PC-3 (cell line): ENCODE measurements around the gene CST4. TPM values are rescaled to one million over a fixed set of nuclear protein-coding genes. Genes with fewer than 3 reads are reported as not detected.
A peak's percentile ranks its signal among the peaks of the same experiment; 100 is the strongest.
"Not testable (repeated sequence)": the region's sequence is repeated elsewhere in the genome, so short reads cannot be mapped to it uniquely, and the experiment has no call there.

ENCODE experiments used
- ATAC-seq: fragments of 200-7000 bp; cut with Tn5 transposase; 2 replicates; pipeline ENCODE4 v1.9.1; 2020; ENCODE audit warnings: mild to moderate bottlenecking, moderate library complexity
- BruUV-seq: library from RNA; stranded (reverse); fragments of 400-500 nt; replicated peaks from 2 replicates; lab custom pipeline; 2021; lab: Mats Ljungman, UMichigan
- CTCF ChIA-PET: fragments of 300-600 bp; sonication (Branson Sonifier 250); formaldehyde crosslinking; loops from one replicate; lab custom pipeline; 2022; ENCODE audit warnings: antibody characterized with exemption; lab: Charles Lee
- POLR2A ChIA-PET: fragments of 300-600 bp; sonication (Branson Sonifier 250); formaldehyde crosslinking; loops from one replicate; lab custom pipeline; 2022; ENCODE audit warnings: antibody characterized with exemption; ENCODE audit not compliant: unreplicated experiment; lab: Charles Lee
- DNase-seq: peaks from one replicate; pipeline ENCODE4 v3.0.0-alpha.2; 2015
- H2AFZ ChIP-seq: fragments of 300-600 bp; sonication (generic); 2 replicates; pipeline ENCODE4 v1.6.0; 2016; ENCODE audit warnings: antibody characterized with exemption, low read length
- H3F3A ChIP-seq: fragments of 300-600 bp; sonication (generic); one replicate; pipeline ENCODE4 v1.6.0; 2017; ENCODE audit warnings: antibody characterized with exemption, low read length, control low read depth, mild to moderate bottlenecking; ENCODE audit not compliant: unreplicated experiment
- H3K27ac ChIP-seq: fragments of 300-600 bp; sonication (generic); 2 replicates; pipeline ENCODE4 v1.5.1; 2016; ENCODE audit warnings: mild to moderate bottlenecking, low read length
- H3K27me3 ChIP-seq: fragments of 300-600 bp; sonication (generic); 2 replicates; pipeline ENCODE4 v1.6.1; 2016; ENCODE audit warnings: low read length, mixed read lengths
- H3K36me3 ChIP-seq: fragments of 300-600 bp; sonication (generic); 2 replicates; pipeline ENCODE4 v1.6.1; 2016; ENCODE audit warnings: low read depth, mixed run types, low read length, mixed read lengths
- H3K4me1 ChIP-seq: fragments of 300-600 bp; sonication (generic); 2 replicates; pipeline ENCODE4 v1.5.1; 2016; ENCODE audit warnings: low read length; ENCODE audit not compliant: insufficient read depth
- H3K4me2 ChIP-seq: fragments of 300-600 bp; sonication (generic); 2 replicates; pipeline ENCODE4 v1.6.0; 2016; ENCODE audit warnings: low read length
- H3K4me3 ChIP-seq: fragments of 300-600 bp; sonication (generic); 2 replicates; pipeline ENCODE4 v1.5.1; 2016; ENCODE audit warnings: mild to moderate bottlenecking, low read length, mixed read lengths
- H3K79me2 ChIP-seq: fragments of 300-600 bp; sonication (generic); 2 replicates; pipeline ENCODE4 v1.6.1; 2017; ENCODE audit warnings: low read length, mixed read lengths
- H3K9ac ChIP-seq: fragments of 300-600 bp; sonication (generic); 2 replicates; pipeline ENCODE4 v1.6.0; 2016; ENCODE audit warnings: mild to moderate bottlenecking, low read length
- H3K9me2 ChIP-seq: fragments of 300-600 bp; sonication (generic); replicated peaks from 2 replicates; pipeline ENCODE4 v1.6.1; 2016; ENCODE audit warnings: mixed run types, low read length, mixed read lengths
- H3K9me3 ChIP-seq: fragments of 300-600 bp; sonication (generic); 2 replicates; pipeline ENCODE4 v1.6.1; 2016; ENCODE audit warnings: low read length, mixed read lengths
- H4K20me1 ChIP-seq: fragments of 300-600 bp; sonication (generic); 2 replicates; pipeline ENCODE4 v1.6.1; 2016; ENCODE audit warnings: low read length, mixed read lengths
- CTCF ChIP-seq: fragments of 300-600 bp; sonication (generic); conservative IDR thresholded peaks from 2 replicates; pipeline ENCODE4 v1.5.1; 2017; ENCODE audit warnings: antibody characterized with exemption, low read depth, mild to moderate bottlenecking, low read length
- EZH2 ChIP-seq: fragments of 300-600 bp; sonication (generic); IDR thresholded peaks from one replicate; pipeline ENCODE4 v1.6.1; 2017; ENCODE audit warnings: antibody characterized with exemption, mild to moderate bottlenecking, low read length; ENCODE audit not compliant: unreplicated experiment
- EZH2phosphoT487 ChIP-seq: fragments of 300-600 bp; sonication (generic); IDR thresholded peaks from 2 replicates; pipeline ENCODE4 v1.6.1; 2018; ENCODE audit warnings: mild to moderate bottlenecking, antibody characterized with exemption, low read length, borderline replicate concordance
- intact Hi-C: fragments of 100-400 bp; cut with micrococcal nuclease; formaldehyde crosslinking; loops from 2 replicates; pipeline ENCODE4 v1.9.0; 2023
- total RNA-seq: library from RNA; depleted of rRNA; stranded (reverse); fragments of >200 nt; gene quantifications from 2 replicates; pipeline ENCODE4 v1.2.3, GENCODE V29; 2014

CST4 gene
- total RNA-seq, 1 experiment from 2014 or later, result 0.98 TPM

GRCh38 chr20:23697947-23698346 lies 9.1 kb upstream of the CST4 start:
- ChIA-PET POLR2A (no interaction called here), CTCF (no interaction called here)
- H3K27me3 ChIP-seq, result peaks cover 15% of the 10 kb centered on the region; the same call in 1 of the 2 replicates
- no peak overlapping the region for H3K4me2 ChIP-seq
- no peaks in the 10 kb centered on the region for H3K79me2 ChIP-seq
- DNase-seq, result no peak
- intact Hi-C loops, result no loop called here
- no peaks in the 10 kb centered on the region for H3K9me2 ChIP-seq
- no TSS peak for BruUV-seq
- ATAC-seq, result no peak
- H3K36me3 ChIP-seq, result no peaks in the 10 kb centered on the region
- H3K4me3 ChIP-seq, result no peak overlapping the region
- H3K27ac ChIP-seq, result no peak overlapping the region
- H3F3A ChIP-seq, result no peaks in the 10 kb centered on the region
- no peaks in the 10 kb centered on the region for H4K20me1 ChIP-seq
- TF ChIP-seq CTCF, result no peak
- no peak for TF ChIP-seq EZH2
- TF ChIP-seq EZH2phosphoT487, result no peak
- H2AFZ ChIP-seq, result no peak overlapping the region
- H3K9me3 ChIP-seq, result no peaks in the 10 kb centered on the region
- H3K4me1 ChIP-seq, result peaks cover 9% of the 10 kb centered on the region
- no peak overlapping the region for H3K9ac ChIP-seq

DNA sequence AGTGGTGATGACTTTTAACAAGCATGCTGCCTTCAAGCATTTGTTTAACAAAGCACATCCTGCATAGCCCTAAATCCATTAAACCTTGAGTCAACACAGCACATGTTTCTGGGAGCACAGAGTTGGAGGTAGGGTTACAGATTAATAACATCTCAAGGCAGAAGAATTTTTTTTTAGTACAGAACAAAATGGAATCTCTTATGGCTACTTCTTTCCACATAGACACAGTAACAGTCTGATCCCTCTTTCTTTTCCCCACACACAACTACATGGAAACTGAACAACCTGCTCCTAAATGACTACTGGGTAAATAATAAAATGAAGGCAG lies 6.2 kb upstream of the CST4 start:
- H4K20me1 ChIP-seq, H3K36me3 ChIP-seq, H3K9me2 ChIP-seq, H3K9ac ChIP-seq, DNase-seq, CTCF ChIA-PET, H3K79me2 ChIP-seq, BruUV-seq, H3K4me2 ChIP-seq, H3F3A ChIP-seq, POLR2A ChIA-PET, ATAC-seq, H3K9me3 ChIP-seq, H3K27ac ChIP-seq, intact Hi-C loops, H2AFZ ChIP-seq, H3K4me3 ChIP-seq: not testable (repeated sequence)
- Histone ChIP-seq H3K4me1 (peaks cover 25% of the 10 kb centered on the region), H3K27me3 (peaks cover 11% of the 10 kb centered on the region; the same call in 1 of the 2 replicates)

DNA sequence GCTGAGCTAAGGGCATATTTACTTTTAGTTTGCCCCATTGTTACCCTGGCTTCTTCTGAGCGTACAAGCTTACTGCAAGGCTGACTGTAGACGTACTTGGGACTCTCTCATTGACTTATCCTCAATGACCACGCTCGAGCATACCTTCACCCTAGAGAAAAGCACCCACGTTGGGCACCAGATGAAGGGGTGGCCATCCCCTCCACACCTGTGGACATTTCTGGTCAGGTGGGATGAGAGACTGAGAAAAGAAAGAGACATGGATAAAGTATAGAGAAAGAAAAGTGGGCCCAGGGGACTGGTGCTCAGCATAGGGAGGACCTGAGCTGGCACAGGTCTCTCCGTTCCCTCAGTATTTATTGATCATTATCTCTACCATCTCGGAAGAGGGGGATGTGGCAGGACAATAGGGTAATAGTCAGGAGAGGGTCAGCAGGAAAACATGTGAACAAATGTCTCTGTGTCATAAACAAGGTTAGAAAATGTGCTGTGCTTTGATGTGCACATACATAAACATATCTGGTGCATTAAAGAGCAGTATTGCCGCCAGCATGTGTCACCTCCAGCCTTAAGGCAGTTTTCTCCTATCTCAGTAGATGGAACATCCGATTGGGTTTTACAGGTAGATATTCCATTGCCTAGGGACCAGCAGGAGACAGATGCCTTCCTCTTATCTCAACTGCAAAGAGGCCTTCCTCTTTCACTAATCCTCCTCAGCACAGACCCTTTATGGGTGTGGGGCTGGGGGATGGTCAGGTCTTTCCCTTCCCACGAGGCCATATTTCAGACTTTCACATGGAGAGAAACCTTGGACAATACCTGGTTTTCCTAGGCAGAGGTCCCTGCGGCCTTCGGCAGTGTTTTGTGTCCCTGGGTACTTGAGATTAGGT lies 5.6 kb upstream of the CST4 start:
- H3K4me3 ChIP-seq, H3K9ac ChIP-seq, H2AFZ ChIP-seq, H3K79me2 ChIP-seq, DNase-seq, ATAC-seq, H3K9me2 ChIP-seq, H3K36me3 ChIP-seq, H3K27ac ChIP-seq, H4K20me1 ChIP-seq, CTCF ChIA-PET, POLR2A ChIA-PET, intact Hi-C loops, H3K9me3 ChIP-seq, BruUV-seq, H3F3A ChIP-seq, H3K4me2 ChIP-seq: not testable (repeated sequence)
- Histone ChIP-seq H3K27me3 (peaks cover 11% of the 10 kb centered on the region; the same call in 1 of the 2 replicates), H3K4me1 (peaks cover 25% of the 10 kb centered on the region)

- H3K4me1 ChIP-seq, result peaks cover 28% of the 10 kb centered on the region
- POLR2A ChIA-PET, H3K4me3 ChIP-seq, H4K20me1 ChIP-seq, H3K9me3 ChIP-seq, CTCF ChIA-PET, H3K79me2 ChIP-seq, H3K9me2 ChIP-seq, H3K27me3 ChIP-seq, H3F3A ChIP-seq, H2AFZ ChIP-seq, H3K9ac ChIP-seq, BruUV-seq, intact Hi-C loops, H3K36me3 ChIP-seq: not testable (repeated sequence)
- H3K4me2 ChIP-seq, result peak overlapping the region; percentile 33; the same call in 1 of the 2 replicates
- peak; percentile 92 for ATAC-seq
- peak; percentile 61 for DNase-seq
- peak overlapping the region; percentile 30; the same call in 1 of the 2 replicates for H3K27ac ChIP-seq
These were observed 4.1 kb upstream of the CST4 start for GRCh38 chr20:23692725-23693619.
